Measurements from ENCODE around the gene MED20. TPM values are rescaled to one million over a fixed set of nuclear protein-coding genes. Genes with fewer than 3 reads are reported as not detected.

Gene MED20
- total and polyA plus RNA-seq, 10 of the 15 experiments (the other 5 are each of a cell fraction or from before 2014, with no cell fraction given): 13.4 to 24.8 (median 17.9) TPM

GRCh38 chr6:41954668-41955067 is 33.7 kb upstream of the MED20 start:
- H3K4me3 ChIP-seq: no peak overlapping the region
- ChIA-PET RAD21 (ENCODE audit: unreplicated experiment) (interaction anchor here (0.7 kb wide), 1 partner anchor 85 kb away, joined by 3 read pairs; no protein-coding TSS in a partner anchor), CTCF (no interaction called here), SMC1A (ENCODE audit: uncharacterized antibody, unreplicated experiment) (interaction anchor here (1.1 to 1.5 kb wide), 2 partner anchors 11 to 12 kb away, joined by 4 read pairs; no protein-coding TSS in a partner anchor), POLR2A (interaction anchor here (0.7 kb wide), 1 partner anchor 57 kb away, joined by 4 read pairs; no protein-coding TSS in a partner anchor)
- H3K27me3 ChIP-seq (replicated peaks in 1 of 2; ENCODE audit: control insufficient read depth in 2 of 2, insufficient read depth in 2 of 2, low read length in 1 of 2): no peaks in the 10 kb centered on the region
- no peak overlapping the region for H3K27ac ChIP-seq (ENCODE audit: control insufficient read depth, insufficient read depth)
- no peak for DNase-seq (ENCODE audit: low read depth, low spot score)
- BruUV-seq (replicated peaks): no TSS peak
- H3K4me1 ChIP-seq (ENCODE audit: control insufficient read depth, insufficient read depth, low read length): no peaks in the 10 kb centered on the region
- no peak for FAIRE-seq
- no peak overlapping the region for H3K4me2 ChIP-seq (ENCODE audit: control insufficient read depth, insufficient read depth)
- no peaks in the 10 kb centered on the region for H3K79me2 ChIP-seq (ENCODE audit: control insufficient read depth, insufficient read depth, low read length)
- ATAC-seq: no peak
- no peaks in the 10 kb centered on the region for H3K9me3 ChIP-seq (replicated peaks; ENCODE audit: control insufficient read depth, insufficient read depth, low read length)
- TF ChIP-seq RAD51 (IDR thresholded peaks at IDR 0.05) (no peak), SMARCA5 (IDR thresholded peaks at IDR 0.05) (no peak)
- no peak overlapping the region for H2AFZ ChIP-seq (ENCODE audit: control insufficient read depth, low read depth, low read length)
- in situ Hi-C loops (cut with MboI): no loop called here
- H4K20me1 ChIP-seq (ENCODE audit: control insufficient read depth, insufficient read depth): no peaks in the 10 kb centered on the region
- no peaks in the 10 kb centered on the region for H3K36me3 ChIP-seq (ENCODE audit: control insufficient read depth in 2 of 2, insufficient read depth in 2 of 2, low read length in 1 of 2)
- no peak overlapping the region for H3K9ac ChIP-seq (ENCODE audit: control insufficient read depth, insufficient read depth, low read length)
- 46% methylated on average over 2 of the region's 2 CpGs for WGBS (ENCODE audit: insufficient coverage, insufficient replicate concordance, low lambda C conversion rate, missing lambda C conversion rate)
- intact Hi-C loops (cut with micrococcal nuclease; ENCODE audit: unreplicated experiment): no loop called here

- 59% methylated on average over 10 of the region's 10 CpGs for WGBS (ENCODE audit: insufficient coverage, insufficient replicate concordance, low lambda C conversion rate, missing lambda C conversion rate)
- Histone ChIP-seq H4K20me1 (ENCODE audit: control insufficient read depth, insufficient read depth) (no peaks in the 10 kb centered on the region), H3K4me2 (ENCODE audit: control insufficient read depth, insufficient read depth) (no peak overlapping the region), H3K4me3 (no peak overlapping the region), H3K27me3 (replicated peaks in 1 of 2; ENCODE audit: control insufficient read depth in 2 of 2, insufficient read depth in 2 of 2, low read length in 1 of 2) (no peaks in the 10 kb centered on the region), H3K4me1 (ENCODE audit: control insufficient read depth, insufficient read depth, low read length) (no peaks in the 10 kb centered on the region), H3K27ac (ENCODE audit: control insufficient read depth, insufficient read depth) (no peak overlapping the region), H3K9me3 (replicated peaks; ENCODE audit: control insufficient read depth, insufficient read depth, low read length) (no peaks in the 10 kb centered on the region), H3K9ac (ENCODE audit: control insufficient read depth, insufficient read depth, low read length) (no peak overlapping the region), H3K36me3 (ENCODE audit: control insufficient read depth in 2 of 2, insufficient read depth in 2 of 2, low read length in 1 of 2) (no peaks in the 10 kb centered on the region), H3K79me2 (ENCODE audit: control insufficient read depth, insufficient read depth, low read length) (no peaks in the 10 kb centered on the region), H2AFZ (ENCODE audit: control insufficient read depth, low read depth, low read length) (no peak overlapping the region)
- ATAC-seq (no peak), FAIRE-seq (no peak), DNase-seq (ENCODE audit: low read depth, low spot score) (no peak)
- in situ Hi-C loops (cut with MboI) (no loop called here), intact Hi-C loops (cut with micrococcal nuclease; ENCODE audit: unreplicated experiment) (no loop called here)
- SMC1A ChIA-PET (ENCODE audit: uncharacterized antibody, unreplicated experiment): no interaction called here
- no TSS peak for BruUV-seq (replicated peaks)
- CTCF ChIA-PET: no interaction called here
- POLR2A ChIA-PET: no interaction called here
- RAD21 ChIA-PET (ENCODE audit: unreplicated experiment): no interaction called here
- TF ChIP-seq USF1 (IDR thresholded peaks at IDR 0.05; ENCODE audit: borderline replicate concordance, extremely low read length, insufficient read depth, low read depth, low read length): no peak
- TF ChIP-seq RBBP5 (conservative IDR thresholded peaks at IDR 0.05): no peak
- TF ChIP-seq HSF1 (IDR thresholded peaks at IDR 0.05; ENCODE audit: low read depth, low read length): no peak
- no peak for TF ChIP-seq MYC (IDR thresholded peaks at IDR 0.05; ENCODE audit: insufficient read depth, insufficient read length, insufficient replicate concordance, low read length, severe bottlenecking)
- TF ChIP-seq SMARCA5 (IDR thresholded peaks at IDR 0.05): no peak
- TF ChIP-seq CHD2 (IDR thresholded peaks at IDR 0.05; ENCODE audit: borderline replicate concordance, low read depth, low read length): no peak
- TF ChIP-seq JUND (IDR thresholded peaks at IDR 0.05; ENCODE audit: low read depth, low read length): no peak
- no peak for TF ChIP-seq ZNF622 (IDR thresholded peaks at IDR 0.05)
- no peak for TF ChIP-seq ATF3 (IDR thresholded peaks at IDR 0.05; ENCODE audit: borderline replicate concordance, extremely low read depth, low read depth, low read length)
- no peak for TF ChIP-seq ZBTB33 (IDR thresholded peaks at IDR 0.05)
- TF ChIP-seq BRCA1 (IDR thresholded peaks at IDR 0.05; ENCODE audit: low read depth, low read length): no peak
Observed at GRCh38 chr6:41947581-41948220, 26.8 kb upstream of the MED20 start.

Data from GM12878 (cell line).